ENCODE data around the gene OLFML3.

DNA sequence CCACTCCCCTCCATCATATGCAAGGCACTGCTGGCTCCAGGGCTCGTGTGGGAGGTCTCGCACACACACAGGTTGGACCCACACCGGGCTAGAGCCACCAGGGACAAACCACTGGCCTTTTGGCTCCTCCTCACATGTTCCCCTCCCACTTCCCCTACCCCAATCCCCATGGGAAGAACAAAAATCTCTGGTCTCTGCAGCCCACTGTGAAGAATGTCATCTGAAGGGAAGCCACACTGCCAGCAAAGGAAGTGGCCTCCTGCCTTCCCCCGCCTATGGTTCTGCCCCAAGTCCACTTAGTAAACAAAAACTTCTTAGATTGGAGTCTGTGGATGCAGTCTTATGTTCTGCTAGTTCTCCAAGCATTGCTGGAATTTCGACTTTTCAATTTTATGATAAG lies 24.2 kb downstream of the OLFML3 start:
- no peak for TF ChIP-seq POLR2AphosphoS5 (IDR thresholded peaks at IDR 0.05; ENCODE audit: low read depth, low read length)
- no peak for TF ChIP-seq TAF1 (IDR thresholded peaks at IDR 0.05; ENCODE audit: borderline replicate concordance, insufficient read depth, low read length)
- TF ChIP-seq, protein P1, sequence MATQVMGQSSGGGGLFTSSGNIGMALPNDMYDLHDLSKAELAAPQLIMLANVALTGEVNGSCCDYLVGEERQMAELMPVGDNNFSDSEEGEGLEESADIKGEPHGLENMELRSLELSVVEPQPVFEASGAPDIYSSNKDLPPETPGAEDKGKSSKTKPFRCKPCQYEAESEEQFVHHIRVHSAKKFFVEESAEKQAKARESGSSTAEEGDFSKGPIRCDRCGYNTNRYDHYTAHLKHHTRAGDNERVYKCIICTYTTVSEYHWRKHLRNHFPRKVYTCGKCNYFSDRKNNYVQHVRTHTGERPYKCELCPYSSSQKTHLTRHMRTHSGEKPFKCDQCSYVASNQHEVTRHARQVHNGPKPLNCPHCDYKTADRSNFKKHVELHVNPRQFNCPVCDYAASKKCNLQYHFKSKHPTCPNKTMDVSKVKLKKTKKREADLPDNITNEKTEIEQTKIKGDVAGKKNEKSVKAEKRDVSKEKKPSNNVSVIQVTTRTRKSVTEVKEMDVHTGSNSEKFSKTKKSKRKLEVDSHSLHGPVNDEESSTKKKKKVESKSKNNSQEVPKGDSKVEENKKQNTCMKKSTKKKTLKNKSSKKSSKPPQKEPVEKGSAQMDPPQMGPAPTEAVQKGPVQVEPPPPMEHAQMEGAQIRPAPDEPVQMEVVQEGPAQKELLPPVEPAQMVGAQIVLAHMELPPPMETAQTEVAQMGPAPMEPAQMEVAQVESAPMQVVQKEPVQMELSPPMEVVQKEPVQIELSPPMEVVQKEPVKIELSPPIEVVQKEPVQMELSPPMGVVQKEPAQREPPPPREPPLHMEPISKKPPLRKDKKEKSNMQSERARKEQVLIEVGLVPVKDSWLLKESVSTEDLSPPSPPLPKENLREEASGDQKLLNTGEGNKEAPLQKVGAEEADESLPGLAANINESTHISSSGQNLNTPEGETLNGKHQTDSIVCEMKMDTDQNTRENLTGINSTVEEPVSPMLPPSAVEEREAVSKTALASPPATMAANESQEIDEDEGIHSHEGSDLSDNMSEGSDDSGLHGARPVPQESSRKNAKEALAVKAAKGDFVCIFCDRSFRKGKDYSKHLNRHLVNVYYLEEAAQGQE (IDR thresholded peaks at IDR 0.05; ENCODE audit: insufficient read depth in 1 of 2, low read depth in 2 of 2, low read length in 2 of 2) = no peak
- no peak for TF ChIP-seq FOXP2 (optimal IDR thresholded peaks at IDR 0.05; ENCODE audit: borderline replicate concordance, extremely low read depth, extremely low read length, insufficient read depth)

Data from PFSK-1 (cell line).